Kidney epithelial cell (primary cell): ENCODE measurements around the gene PRKACG. TPM values are rescaled to one million over a fixed set of nuclear protein-coding genes. Genes with fewer than 3 reads are reported as not detected.
A peak's percentile ranks its signal among the peaks of the same experiment; 100 is the strongest.
"Not testable (repeated sequence)": the region's sequence is repeated elsewhere in the genome, so short reads cannot be mapped to it uniquely, and the experiment has no call there.

Source experiments
- DNase-seq: peaks from one replicate; pipeline ENCODE4 v3.0.0-alpha.2; 2010; ENCODE audit warnings: low read depth
- H3K27me3 ChIP-seq: 2 replicates; pipeline ENCODE4 v1.6.0; 2011; ENCODE audit warnings: low read length; ENCODE audit not compliant: control insufficient read depth, insufficient read depth
- H3K36me3 ChIP-seq: 2 replicates; pipeline ENCODE4 v1.5.1; 2011; ENCODE audit warnings: low read length; ENCODE audit not compliant: control insufficient read depth, insufficient read depth
- H3K4me3 ChIP-seq: 2 replicates; pipeline ENCODE4 v1.5.1; 2011; ENCODE audit warnings: low read depth, mild to moderate bottlenecking, control low read depth, low read length
- CTCF ChIP-seq: IDR thresholded peaks from 2 replicates; pipeline ENCODE4 v1.5.1; 2011; ENCODE audit warnings: mild to moderate bottlenecking, moderate library complexity, low read length, control low read depth, inconsistent platforms; ENCODE audit not compliant: insufficient read depth, poor library complexity, severe bottlenecking
- total RNA-seq: library from RNA; depleted of rRNA; stranded (reverse); fragments of >200 nt; gene quantifications from 2 replicates; pipeline ENCODE4 v1.2.3, GENCODE V29; 2015

PRKACG gene
- total RNA-seq, 1 donor from 2014 or later, result not detected

- Histone ChIP-seq H3K36me3 (no peaks in the 10 kb centered on the region), H3K27me3 (no peaks in the 10 kb centered on the region), H3K4me3 (no peak overlapping the region)
- DNase-seq, result no peak
- TF ChIP-seq CTCF, result no peak
These were observed 22.5 kb downstream of the PRKACG start for GRCh38 chr9:68991457-68991856.

DNA sequence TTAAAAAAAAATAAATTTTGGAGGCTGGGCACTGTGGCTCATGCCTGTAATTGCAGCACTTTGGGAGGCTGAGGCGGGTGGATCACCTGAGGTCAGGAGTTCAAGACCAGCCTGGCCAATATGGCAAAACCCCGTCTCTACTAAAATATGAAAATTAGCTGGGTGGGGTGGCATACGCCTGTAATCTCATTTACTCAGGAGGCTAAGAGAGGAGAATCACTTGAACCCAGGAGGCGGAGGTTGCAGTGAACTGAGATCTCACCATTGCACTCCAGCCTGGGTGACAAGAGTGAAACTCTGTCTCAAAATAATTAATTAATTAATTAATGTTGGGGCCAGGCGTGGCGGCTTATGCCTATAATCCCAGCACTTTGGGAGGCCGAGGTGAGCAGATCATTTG, 27.0 kb downstream of the PRKACG start:
- not testable (repeated sequence) for H3K4me3 ChIP-seq, H3K27me3 ChIP-seq, H3K36me3 ChIP-seq, DNase-seq

DNA sequence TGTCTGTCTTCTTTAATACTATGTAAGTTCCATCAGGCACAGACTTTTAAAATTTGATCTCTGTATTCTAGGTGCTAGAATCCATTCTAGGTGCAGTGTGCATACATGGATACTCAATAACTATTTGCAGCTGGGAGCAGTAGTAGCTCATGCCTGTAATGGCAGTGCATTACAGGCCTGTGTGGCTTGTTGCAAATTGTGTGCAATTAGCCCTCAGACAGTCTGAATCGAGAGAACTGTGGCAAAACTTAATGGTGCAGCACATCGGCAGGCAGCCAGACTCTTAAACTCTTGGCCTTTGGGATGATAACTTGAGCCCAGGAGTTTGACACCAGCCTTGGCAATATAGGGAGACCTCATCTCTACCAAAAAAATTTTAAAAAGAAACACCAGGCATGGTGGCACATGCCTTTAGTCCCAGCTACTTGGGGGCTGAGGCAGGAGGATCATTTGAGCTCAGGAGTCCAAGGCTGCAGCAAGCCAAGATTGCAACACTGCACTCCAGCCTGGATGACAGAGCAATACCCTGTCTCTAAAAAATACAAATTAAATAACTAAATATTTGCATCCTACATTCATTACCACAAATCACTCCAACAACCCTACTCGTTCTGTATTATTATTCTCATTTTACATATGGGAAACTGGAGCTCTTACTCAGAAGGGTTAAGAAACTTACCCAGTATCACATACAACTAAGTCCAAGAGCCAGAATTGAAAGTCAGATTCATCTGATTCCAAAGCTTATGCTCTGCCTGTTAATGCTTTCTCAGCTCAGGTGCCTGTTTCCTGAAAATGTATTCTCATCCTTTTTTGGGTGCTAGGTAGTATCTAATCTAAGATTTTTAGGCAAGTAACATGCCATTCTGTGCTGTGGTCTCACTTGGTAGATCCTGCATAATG, 30.1 kb downstream of the PRKACG start:
- no peak for TF ChIP-seq CTCF

DNA sequence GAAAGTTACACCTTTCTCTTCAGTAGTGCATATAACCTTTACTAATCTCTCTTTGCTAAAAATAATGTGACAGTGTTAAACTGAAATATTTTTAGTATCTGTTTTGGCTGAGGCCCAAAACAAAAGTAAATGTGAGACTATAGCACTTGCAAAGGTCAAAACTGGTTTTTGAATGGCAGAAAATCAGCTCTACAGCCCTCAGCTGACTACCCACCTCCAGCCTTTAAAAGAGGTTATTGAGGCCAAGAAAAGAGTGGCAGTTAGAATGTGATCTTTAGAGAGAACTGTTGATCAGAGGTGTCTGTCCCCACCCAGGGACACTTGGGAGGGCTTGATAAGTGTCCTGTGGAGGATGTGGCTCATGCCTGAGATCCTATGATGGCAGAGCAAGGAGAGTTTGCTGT, 30.9 kb downstream of the PRKACG start:
- peaks cover 3% of the 10 kb centered on the region for H3K27me3 ChIP-seq
- H3K36me3 ChIP-seq, result no peaks in the 10 kb centered on the region
- no peak for TF ChIP-seq CTCF
- no peak overlapping the region for H3K4me3 ChIP-seq
- DNase-seq, result no peak

More for the DNA sequence above, 30.1 kb downstream of the PRKACG start:
- H3K4me3 ChIP-seq, result no peak overlapping the region
- peaks cover 3% of the 10 kb centered on the region for H3K27me3 ChIP-seq
- H3K36me3 ChIP-seq, result no peaks in the 10 kb centered on the region
- DNase-seq, result no peak

DNA sequence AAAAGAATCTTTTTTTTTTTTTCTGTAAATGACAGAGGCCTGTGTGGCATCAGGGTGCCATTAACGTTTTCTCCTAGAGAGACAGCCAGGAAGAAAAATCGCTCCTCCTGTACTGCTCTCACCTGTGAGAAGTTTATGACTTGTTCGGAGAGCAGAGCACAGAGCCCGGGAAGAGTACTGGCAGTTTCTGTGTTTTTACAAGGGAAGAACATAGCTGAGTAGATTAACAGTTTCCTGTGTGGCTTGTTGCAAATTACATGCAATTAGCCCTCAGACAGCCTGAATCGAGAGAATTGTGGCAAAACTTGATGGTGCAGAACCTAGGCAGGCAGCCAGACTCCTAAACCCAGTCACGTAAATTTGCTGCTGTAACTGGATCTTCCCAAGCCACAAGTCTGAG, 32.1 kb downstream of the PRKACG start:
- no peak for TF ChIP-seq CTCF
- Histone ChIP-seq H3K4me3 (no peak overlapping the region), H3K27me3 (peaks cover 3% of the 10 kb centered on the region), H3K36me3 (no peaks in the 10 kb centered on the region)
- DNase-seq, result peak; percentile 38

DNA sequence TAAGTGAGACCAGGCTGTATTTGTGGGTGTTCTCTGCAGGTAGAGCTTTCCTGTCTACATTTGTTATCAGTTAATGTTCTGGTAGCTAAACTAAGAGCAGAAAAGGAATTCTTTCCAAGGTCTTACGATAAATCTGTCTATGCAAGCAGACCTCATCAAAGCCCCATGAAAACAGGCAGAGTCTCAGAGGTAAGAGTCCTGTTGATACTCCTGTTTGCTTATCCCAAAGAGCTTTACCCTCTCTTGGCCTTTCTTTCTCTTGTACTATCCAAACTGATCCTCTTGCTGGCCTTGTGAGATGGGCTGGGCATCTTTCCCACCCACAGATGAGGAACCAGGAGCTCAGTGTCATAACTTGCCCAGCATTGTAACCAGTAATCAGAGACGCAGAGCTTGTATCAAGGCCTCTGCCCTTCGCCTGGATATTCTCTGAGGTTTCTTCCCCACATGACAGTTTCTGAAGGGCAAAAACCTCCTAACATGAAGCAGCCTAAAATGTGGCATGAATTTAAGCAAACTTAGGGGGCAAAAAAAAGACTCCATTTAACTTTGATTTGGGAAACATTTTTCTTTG, 33.5 kb downstream of the PRKACG start:
- no peak for TF ChIP-seq CTCF
- DNase-seq, result no peak
- no peak overlapping the region for H3K4me3 ChIP-seq
- H3K36me3 ChIP-seq, result no peaks in the 10 kb centered on the region
- H3K27me3 ChIP-seq, result peaks cover 3% of the 10 kb centered on the region
